GM12878 (cell line): Measurements from ENCODE around the gene LRRC63. TPM values are rescaled to one million over a fixed set of nuclear protein-coding genes. Genes with fewer than 3 reads are reported as not detected.

Experiments
- ATAC-seq: fragments of 200-7000 bp; cut with Tn5 transposase; 3 replicates; pipeline ENCODE4 v1.9.1; 2020; ENCODE audit warnings: mild to moderate bottlenecking, moderate library complexity
- BruUV-seq: library from RNA; stranded (reverse); fragments of 400-500 nt; replicated peaks from 2 replicates; lab custom pipeline; 2021; lab: Mats Ljungman, UMichigan
- CTCF ChIA-PET: fragments of 300-600 bp; sonication (Branson Sonifier 250); formaldehyde crosslinking; extraction: SDS; loops from one replicate; lab custom pipeline; 2021; ENCODE audit warnings: inconsistent platforms; lab: Yijun Ruan, JAX
- POLR2A ChIA-PET: fragments of 350-600 bp; formaldehyde crosslinking; extraction: SDS; loops from one replicate; lab custom pipeline; 2021; ENCODE audit warnings: inconsistent platforms; lab: Charles Lee
- RAD21 ChIA-PET: fragments of 300-600 bp; sonication (Branson Sonifier 250); formaldehyde crosslinking; loops from one replicate; lab custom pipeline; 2023; ENCODE audit warnings: antibody characterized with exemption; ENCODE audit not compliant: unreplicated experiment; lab: Charles Lee
- SMC1A ChIA-PET: fragments of 300-600 bp; sonication (Branson Sonifier 250); formaldehyde crosslinking; loops from one replicate; lab custom pipeline; 2023; ENCODE audit not compliant: unreplicated experiment, uncharacterized antibody; lab: Charles Lee
- DNase-seq: peaks from one replicate; pipeline ENCODE4 v3.0.0-alpha.2; 2011; ENCODE audit warnings: low read depth, low spot score
- FAIRE-seq: peaks from 3 replicates; lab custom pipeline; 2011; peaks lifted over from hg19 to GRCh38; lab: Jason Lieb, UNC
- H2AFZ ChIP-seq: 2 replicates; pipeline ENCODE4 v1.6.0; 2011; ENCODE audit warnings: low read depth, low read length, control low read depth; ENCODE audit not compliant: control insufficient read depth
- H3K27ac ChIP-seq: 2 replicates; pipeline ENCODE4 v1.5.1; 2011; ENCODE audit warnings: control low read depth; ENCODE audit not compliant: control insufficient read depth, insufficient read depth
- H3K27me3 ChIP-seq, 2 experiments: replicated peaks in 1 of 2; 2 replicates each; pipeline versions ENCODE4 v1.6.0 to v1.6.1; 2011; ENCODE audit warnings: low read length in 1 of 2; ENCODE audit not compliant: control insufficient read depth in 2 of 2, insufficient read depth in 2 of 2
- H3K36me3 ChIP-seq, 2 experiments: 2 replicates each; pipeline ENCODE4 v1.5.1; 2011; ENCODE audit warnings: low read length in 1 of 2; ENCODE audit not compliant: control insufficient read depth in 2 of 2, insufficient read depth in 2 of 2
- H3K4me1 ChIP-seq: 2 replicates; pipeline ENCODE4 v1.6.1; 2011; ENCODE audit warnings: mild to moderate bottlenecking, low read length, moderate library complexity, mixed read lengths; ENCODE audit not compliant: control insufficient read depth, insufficient read depth
- H3K4me2 ChIP-seq: 2 replicates; pipeline ENCODE4 v1.6.0; 2011; ENCODE audit warnings: control low read depth; ENCODE audit not compliant: control insufficient read depth, insufficient read depth
- H3K4me3 ChIP-seq: fragments of 200-600 bp; sonication (generic); 2 replicates; pipeline ENCODE4 v1.5.1; 2016
- H3K79me2 ChIP-seq: 2 replicates; pipeline ENCODE4 v1.6.0; 2011; ENCODE audit warnings: low read length; ENCODE audit not compliant: control insufficient read depth, insufficient read depth
- H3K9ac ChIP-seq: 2 replicates; pipeline ENCODE4 v1.8.0; 2011; ENCODE audit warnings: low read length, control low read depth, mixed read lengths; ENCODE audit not compliant: control insufficient read depth, insufficient read depth
- H3K9me3 ChIP-seq: replicated peaks from 3 replicates; pipeline ENCODE4 v1.5.1; 2011; ENCODE audit warnings: mild to moderate bottlenecking, low read length; ENCODE audit not compliant: control insufficient read depth, insufficient read depth
- H4K20me1 ChIP-seq: 2 replicates; pipeline ENCODE4 v1.6.0; 2011; ENCODE audit not compliant: control insufficient read depth, insufficient read depth
- CHD1 ChIP-seq: IDR thresholded peaks from 2 replicates; pipeline ENCODE4 v1.6.1; 2012; ENCODE audit warnings: low read depth, low read length, improper control_type of control experiment
- ESRRA ChIP-seq: IDR thresholded peaks from 2 replicates; pipeline ENCODE4 v1.6.1; 2012; ENCODE audit warnings: mild to moderate bottlenecking, low read length, improper control_type of control experiment
- NBN ChIP-seq: fragments of 450-650 bp; IDR thresholded peaks from 2 replicates; pipeline ENCODE4 v1.6.1; 2016
- PBX3 ChIP-seq: IDR thresholded peaks from 2 replicates; pipeline ENCODE4 v1.6.1; 2011; ENCODE audit warnings: mild to moderate bottlenecking, low read depth, low read length, moderate library complexity; ENCODE audit not compliant: insufficient replicate concordance
- YY1 ChIP-seq: IDR thresholded peaks from 2 replicates; pipeline ENCODE4 v1.6.1; 2011; ENCODE audit warnings: low read depth, mild to moderate bottlenecking, low read length
- ZNF217 ChIP-seq: fragments of 450-650 bp; IDR thresholded peaks from 2 replicates; pipeline ENCODE4 v1.6.1; 2017; ENCODE audit warnings: antibody characterized with exemption, mild to moderate bottlenecking
- ZNF592 ChIP-seq: fragments of 450-650 bp; IDR thresholded peaks from 2 replicates; pipeline ENCODE4 v1.6.1; 2017; ENCODE audit warnings: mild to moderate bottlenecking, moderate library complexity
- WGBS: methylation state at CpG from one replicate; pipeline ENCODE4 v1.1.6; 2016; ENCODE audit warnings: low lambda C conversion rate; ENCODE audit not compliant: insufficient replicate concordance, insufficient coverage; ENCODE audit errors: missing lambda C conversion rate; 5-methylcytosine and 5-hydroxymethylcytosine counted together
- in situ Hi-C: fragments of 300-500 bp; cut with MboI; formaldehyde crosslinking; loops from 9 replicates; pipeline ENCODE4 v1.14.3; 2018; ENCODE audit warnings: mixed read lengths
- intact Hi-C: fragments of 100-400 bp; cut with micrococcal nuclease; formaldehyde crosslinking; loops from one replicate; pipeline ENCODE4 v1.14.2; 2022; ENCODE audit not compliant: unreplicated experiment
- polyA plus RNA-seq, 11 experiments: library from polyadenylated mRNA; depleted of rRNA in 4 of 11; unstranded in 6 of 11; stranded (reverse) in 5 of 11; fragments of >200 nt; fragmentation: Nextera tagmentation in 4 of 11; fragmentation: Illumina TruSeq in 1 of 11; extraction: Ambion mirVana in 4 of 11; extraction: Trizol in 1 of 11; gene quantifications; 1 replicate in 1 of 11; 2 replicates in 10 of 11; pipeline versions ENCODE4 v1.2.1 to v1.2.3, GENCODE V29; 2011 to 2016; ENCODE audit warnings: inconsistent platforms in 2 of 11, missing spikeins in 2 of 11, low read depth in 1 of 11
- total RNA-seq, 4 experiments: library from RNA; depleted of rRNA in 3 of 4; stranded (reverse); fragments of >200 nt in 3 of 4; fragmentation: Illumina TruSeq in 1 of 4; extraction: Trizol in 1 of 4; gene quantifications; 2 replicates each; pipeline versions ENCODE4 v1.2.1 to v1.2.3, GENCODE V29; 2013 to 2021

Gene LRRC63
- total and polyA plus RNA-seq, 10 of the 15 experiments (the other 5 are each of a cell fraction or from before 2014, with no cell fraction given), result 0.34 to 0.98 (median 0.76) TPM; not detected in 1

GRCh38 chr13:46210362-46211083 lies 1.2 kb upstream of the LRRC63 start:
- Histone ChIP-seq H3K9ac (peak overlapping the region; percentile 72; the same call in 1 of the 2 replicates), H3K4me3 (peak overlapping the region; percentile 72), H3K9me3 (no peaks in the 10 kb centered on the region; the same call in 2 of the 3 replicates), H3K36me3 (no peaks in the 10 kb centered on the region), H2AFZ (peak overlapping the region; percentile 99), H3K27ac (no peak overlapping the region), H3K4me1 (peaks cover 4% of the 10 kb centered on the region; the same call in 1 of the 2 replicates), H3K27me3 (no peaks in the 10 kb centered on the region), H3K79me2 (no peaks in the 10 kb centered on the region), H3K4me2 (peak overlapping the region; percentile 100; the same call in 1 of the 2 replicates), H4K20me1 (no peaks in the 10 kb centered on the region)
- TF ChIP-seq PBX3 (no peak), YY1 (no peak), ESRRA (no peak), ZNF592 (no peak), CHD1 (no peak), NBN (no peak), ZNF217 (no peak)
- no TSS peak for BruUV-seq
- POLR2A ChIA-PET, result interaction anchor here (1.3 kb wide), 1 partner anchor 11 kb away, joined by 3 read pairs; no protein-coding TSS in a partner anchor
- CTCF ChIA-PET, result interaction anchor here (1.5 kb wide), 1 partner anchor 10 kb away, joined by 4 read pairs; no protein-coding TSS in a partner anchor
- in situ Hi-C loops (no loop called here), intact Hi-C loops (no loop called here)
- DNase-seq (no peak), FAIRE-seq (no peak), ATAC-seq (no peak)
- 83% methylated on average over 6 of the region's 6 CpGs for WGBS
- RAD21 ChIA-PET, result no interaction called here
- SMC1A ChIA-PET, result interaction anchor here (0.8 to 1.4 kb wide), 3 partner anchors 11 to 68 kb away, joined by 3 to 4 read pairs (median 3); no protein-coding TSS in a partner anchor
